Body of pancreas (tissue), 4 donors: ENCODE measurements around the gene ZNF430. TPM values are rescaled to one million over a fixed set of nuclear protein-coding genes. Genes with fewer than 3 reads are reported as not detected.

ENCODE experiments used
- ATAC-seq: fragments of 150-250 bp; one replicate; pipeline ENCODE4 v1.9.1; 2016
- DNase-seq, 4 donors: peaks; one replicate each; pipeline ENCODE4 v3.0.0-alpha.2; 2019
- H3K27ac ChIP-seq, 4 donors: fragments of 200-600 bp; sonication (generic); 1 replicate in 3 of 4; 2 replicates in 1 of 4; pipeline versions ENCODE4 v1.5.1 to v1.6.1; 2016 to 2019; ENCODE audit warnings: mild to moderate bottlenecking in 1 of 4, mixed read lengths in 1 of 4, moderate library complexity in 1 of 4
- H3K27me3 ChIP-seq, 2 donors: fragments of 200-600 bp; sonication (generic); one replicate each; pipeline ENCODE4 v1.6.0; 2016; ENCODE audit warnings: mild to moderate bottlenecking in 1 of 2
- H3K36me3 ChIP-seq, 2 donors: fragments of 200-600 bp; sonication (generic); replicated peaks in 1 of 2; 2 replicates each; pipeline ENCODE4 v1.5.1; 2016; ENCODE audit warnings: low read depth in 2 of 2; ENCODE audit not compliant: insufficient read depth in 1 of 2
- H3K4me1 ChIP-seq: fragments of 200-600 bp; sonication (generic); one replicate; pipeline ENCODE4 v1.6.0; 2016
- H3K4me3 ChIP-seq, 2 donors: fragments of 200-600 bp; sonication (generic); 1 replicate in 1 of 2; 2 replicates in 1 of 2; pipeline ENCODE4 v1.5.1; 2016 to 2019
- H3K9me3 ChIP-seq, 3 donors: fragments of 200-600 bp; sonication (generic); 1 replicate in 2 of 3; 2 replicates in 1 of 3; pipeline ENCODE4 v1.5.1; 2016
- POLR2A ChIP-seq, 3 donors: fragments of 450-650 bp; IDR thresholded peaks; one replicate each; pipeline ENCODE4 v1.6.1; 2016; ENCODE audit warnings: antibody characterized with exemption in 3 of 3, mild to moderate bottlenecking in 2 of 3
- WGBS, 2 donors: methylation state at CpG; one replicate each; pipeline ENCODE4 v1.1.5; 2017; 5-methylcytosine and 5-hydroxymethylcytosine counted together
- intact Hi-C: fragments of 100-400 bp; cut with DNase I; formaldehyde crosslinking; loops from one replicate; pipeline ENCODE4 v1.15.1; 2023
- total RNA-seq, 2 donors: library from RNA; depleted of rRNA; stranded (reverse); fragments of >200 nt; gene quantifications; one replicate each; pipeline ENCODE4 v1.1.0, GENCODE V29; 2016
- TF ChIP-seq, protein P1 (sequence below), 7 experiments: fragments of 450-650 bp in 4 of 7; fragments of 200-600 bp in 3 of 7; sonication (generic) in 3 of 7; IDR thresholded peaks; one replicate each; pipeline ENCODE4 v1.5.1; 2016 to 2019; ENCODE audit warnings: antibody characterized with exemption in 7 of 7

ZNF430 gene
- total RNA-seq, 2 donors from 2014 or later = 4.0 to 11.4 TPM

DNA sequence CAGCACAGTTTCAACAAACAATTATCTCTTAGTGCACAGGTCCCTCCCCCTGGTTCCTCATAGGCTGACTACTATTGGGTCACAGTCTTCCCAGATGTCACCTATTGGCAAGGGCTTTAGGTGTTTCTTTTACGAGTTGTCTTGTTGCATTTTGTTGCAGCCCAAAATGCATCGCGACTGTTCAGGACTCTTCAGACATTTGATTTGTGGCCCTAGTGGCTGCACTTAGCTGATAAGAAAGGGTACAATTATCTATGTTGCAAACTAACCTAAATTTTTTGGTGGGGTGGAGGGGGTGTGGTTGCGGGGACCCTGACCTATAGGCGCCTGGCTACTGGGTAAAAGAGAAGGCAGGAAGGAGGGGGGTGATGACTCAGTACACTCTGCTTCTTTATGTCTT lies 32.4 kb downstream of the ZNF430 start:
- peaks cover 7 to 11% of the 10 kb centered on the region in 2 donors for H3K36me3 ChIP-seq
- ATAC-seq = no peak
- no peaks in the 10 kb centered on the region for H3K4me1 ChIP-seq
- no peak for DNase-seq
- TF ChIP-seq, protein P1, sequence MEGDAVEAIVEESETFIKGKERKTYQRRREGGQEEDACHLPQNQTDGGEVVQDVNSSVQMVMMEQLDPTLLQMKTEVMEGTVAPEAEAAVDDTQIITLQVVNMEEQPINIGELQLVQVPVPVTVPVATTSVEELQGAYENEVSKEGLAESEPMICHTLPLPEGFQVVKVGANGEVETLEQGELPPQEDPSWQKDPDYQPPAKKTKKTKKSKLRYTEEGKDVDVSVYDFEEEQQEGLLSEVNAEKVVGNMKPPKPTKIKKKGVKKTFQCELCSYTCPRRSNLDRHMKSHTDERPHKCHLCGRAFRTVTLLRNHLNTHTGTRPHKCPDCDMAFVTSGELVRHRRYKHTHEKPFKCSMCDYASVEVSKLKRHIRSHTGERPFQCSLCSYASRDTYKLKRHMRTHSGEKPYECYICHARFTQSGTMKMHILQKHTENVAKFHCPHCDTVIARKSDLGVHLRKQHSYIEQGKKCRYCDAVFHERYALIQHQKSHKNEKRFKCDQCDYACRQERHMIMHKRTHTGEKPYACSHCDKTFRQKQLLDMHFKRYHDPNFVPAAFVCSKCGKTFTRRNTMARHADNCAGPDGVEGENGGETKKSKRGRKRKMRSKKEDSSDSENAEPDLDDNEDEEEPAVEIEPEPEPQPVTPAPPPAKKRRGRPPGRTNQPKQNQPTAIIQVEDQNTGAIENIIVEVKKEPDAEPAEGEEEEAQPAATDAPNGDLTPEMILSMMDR (IDR thresholded peaks at IDR 0.05) = no peak
- TF ChIP-seq POLR2A (IDR thresholded peaks at IDR 0.05) = no peak
- H3K4me3 ChIP-seq = no peak overlapping the region
- H3K27me3 ChIP-seq = no peaks in the 10 kb centered on the region
- intact Hi-C loops = no loop called here
- peaks cover 0 to 4% (median 0%) of the 10 kb centered on the region in 3 donors for H3K9me3 ChIP-seq
- no peak overlapping the region for H3K27ac ChIP-seq
- 99 to 100% methylated on average over 5 of the region's 5 CpGs for WGBS, 2 donors

DNA sequence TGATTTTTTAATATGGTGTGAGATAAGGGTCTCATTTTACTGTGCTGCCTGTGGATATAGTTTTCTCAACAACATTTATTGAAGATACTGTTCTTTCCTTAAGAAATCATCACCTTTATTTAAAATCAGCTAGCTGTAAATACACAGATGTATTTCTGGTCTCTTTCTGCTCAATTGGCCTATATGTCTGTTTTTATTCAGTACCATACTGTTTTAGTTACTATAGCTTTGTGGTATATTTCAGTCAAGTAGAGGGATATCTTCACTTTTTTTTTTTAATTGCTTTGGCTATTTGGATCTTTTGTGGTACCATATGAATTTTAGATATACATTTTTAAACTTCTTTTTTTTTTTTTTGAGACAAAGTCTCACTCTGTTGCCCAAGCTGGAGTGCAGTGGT lies 44.9 kb downstream of the ZNF430 start:
- no peak for ATAC-seq
- peaks cover 0 to 5% (median 0%) of the 10 kb centered on the region in 3 donors for H3K9me3 ChIP-seq

DNA sequence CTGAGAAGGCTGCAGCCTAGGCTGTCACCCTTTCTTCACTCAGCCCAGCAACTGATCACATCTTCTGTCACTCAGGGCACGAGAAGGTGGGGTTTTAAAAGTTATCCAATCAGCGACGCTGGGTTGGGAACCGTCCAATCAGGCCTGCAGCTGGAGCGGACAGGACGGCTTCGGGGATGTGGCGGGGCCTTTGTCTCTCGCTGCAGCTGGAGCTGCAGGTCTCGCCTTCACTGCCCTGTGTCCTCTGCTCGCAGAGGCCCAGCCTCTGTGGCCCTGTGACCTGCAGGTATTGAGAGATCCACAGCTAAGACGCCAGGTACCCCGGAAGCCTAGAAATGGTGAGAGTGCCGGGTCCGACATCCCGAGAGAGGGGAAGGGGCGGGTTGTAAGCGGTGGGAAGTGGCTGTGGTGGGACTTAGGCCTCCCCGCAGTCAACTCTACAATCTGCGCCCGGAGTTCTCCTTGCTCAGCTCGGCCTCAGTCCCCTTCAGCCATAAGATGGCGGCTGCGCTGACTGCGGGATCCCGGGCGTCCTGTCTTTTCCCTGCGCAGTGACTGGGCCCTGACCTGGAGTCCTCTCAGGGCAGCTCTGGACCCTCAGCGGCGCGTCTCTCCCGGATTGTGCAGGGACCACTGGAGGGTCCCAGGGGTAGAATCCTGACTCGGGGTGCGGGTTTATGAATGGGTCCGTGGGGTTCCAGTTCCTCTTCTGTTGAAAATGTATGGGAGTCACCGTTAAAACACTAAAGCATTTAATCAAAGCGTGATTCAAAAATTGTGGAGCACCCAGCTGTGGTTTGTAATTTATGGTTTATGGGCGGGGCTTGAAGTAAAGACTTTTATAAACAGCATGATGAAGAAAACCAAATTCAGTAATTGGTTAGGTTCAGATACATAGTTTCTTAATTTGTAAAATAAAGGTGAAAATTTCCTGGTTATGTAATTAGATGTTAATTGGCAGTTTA lies 61.8 kb downstream of the ZNF430 start, which contains the start of gene ZNF714:
TSS of gene ZNF714 (plus strand) at position 193 of the 965 bp plus-strand sequence. CDS start 16,066 bp downstream, outside the sequence.
- TF ChIP-seq, protein P1 (IDR thresholded peaks at IDR 0.05) = no peak
- peak; percentile 19 to 83 (median 82) for TF ChIP-seq POLR2A (IDR thresholded peaks at IDR 0.05)
- intact Hi-C loops = no loop called here
- peak within 1 kb of the TSS; percentile 36 to 74 for H3K4me3 ChIP-seq
- no peaks in the 10 kb centered on the region for H3K36me3 ChIP-seq
- DNase-seq (peak; percentile 82 to 94 (median 92)), ATAC-seq (peak; percentile 100)
- no peaks in the 10 kb centered on the region for H3K27me3 ChIP-seq
- H3K27ac ChIP-seq = peak within 1 kb of the TSS in 3 of 4 donors; percentile 55 to 82 (median 67)
- peaks cover 6% of the 10 kb centered on the region for H3K4me1 ChIP-seq
- 0% methylated on average over 13 to 38 of the region's 38 CpGs for WGBS, 2 donors
- H3K9me3 ChIP-seq = no peaks in the 10 kb centered on the region

More for the DNA sequence above, 44.9 kb downstream of the ZNF430 start:
- H3K4me3 ChIP-seq = no peak overlapping the region
- TF ChIP-seq, protein P1 (IDR thresholded peaks at IDR 0.05) = no peak
- TF ChIP-seq POLR2A (IDR thresholded peaks at IDR 0.05) = no peak
- H3K36me3 ChIP-seq = peaks cover 0 to 3% of the 10 kb centered on the region in 2 donors
- no peak overlapping the region for H3K27ac ChIP-seq
- no peaks in the 10 kb centered on the region for H3K4me1 ChIP-seq
- no peak for DNase-seq
- H3K27me3 ChIP-seq = no peaks in the 10 kb centered on the region
- intact Hi-C loops = no loop called here

DNA sequence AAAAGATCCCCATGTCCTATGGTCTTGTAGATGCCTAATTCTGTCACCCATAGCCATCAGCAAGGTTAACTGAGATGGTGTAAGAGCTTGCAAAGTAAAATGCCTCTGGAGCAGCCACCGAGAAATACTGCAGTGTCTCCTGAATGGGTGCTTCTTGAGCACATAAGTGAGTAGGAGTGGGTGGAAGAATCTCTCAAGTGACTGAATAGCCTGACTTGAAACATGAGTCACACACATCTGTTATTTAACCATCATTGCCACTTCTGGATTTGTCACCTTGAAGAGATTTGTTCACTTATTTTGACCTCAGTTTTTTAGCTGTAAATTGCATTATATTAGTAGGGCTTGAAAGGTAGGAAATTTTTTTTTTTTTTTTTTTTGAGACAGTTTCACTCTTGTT lies 63.9 kb downstream of the ZNF430 start:
- Histone ChIP-seq H3K36me3 (no peaks in the 10 kb centered on the region), H3K4me3 (no peak overlapping the region), H3K27me3 (no peaks in the 10 kb centered on the region), H3K9me3 (no peaks in the 10 kb centered on the region), H3K27ac (no peak overlapping the region), H3K4me1 (peaks cover 6% of the 10 kb centered on the region)
- ATAC-seq (no peak), DNase-seq (no peak)
- 93 to 100% methylated on average over 1 of the region's 1 CpG for WGBS, 2 donors
- intact Hi-C loops = no loop called here
- no peak for TF ChIP-seq POLR2A (IDR thresholded peaks at IDR 0.05)
- TF ChIP-seq, protein P1 (IDR thresholded peaks at IDR 0.05) = no peak
